HG03558 (cell line): ENCODE data around the gene BSN.
"Not testable (repeated sequence)": the region's sequence is repeated elsewhere in the genome, so short reads cannot be mapped to it uniquely, and the experiment has no call there.

Experiments
- ATAC-seq: cut with Tn5 transposase; IDR thresholded peaks from one replicate; pipeline ENCODE4 v1.9.1; 2021; ENCODE audit warnings: moderate number of reproducible peaks; ENCODE audit not compliant: unreplicated experiment; ENCODE audit errors: extremely low read depth

The BSN gene

DNA sequence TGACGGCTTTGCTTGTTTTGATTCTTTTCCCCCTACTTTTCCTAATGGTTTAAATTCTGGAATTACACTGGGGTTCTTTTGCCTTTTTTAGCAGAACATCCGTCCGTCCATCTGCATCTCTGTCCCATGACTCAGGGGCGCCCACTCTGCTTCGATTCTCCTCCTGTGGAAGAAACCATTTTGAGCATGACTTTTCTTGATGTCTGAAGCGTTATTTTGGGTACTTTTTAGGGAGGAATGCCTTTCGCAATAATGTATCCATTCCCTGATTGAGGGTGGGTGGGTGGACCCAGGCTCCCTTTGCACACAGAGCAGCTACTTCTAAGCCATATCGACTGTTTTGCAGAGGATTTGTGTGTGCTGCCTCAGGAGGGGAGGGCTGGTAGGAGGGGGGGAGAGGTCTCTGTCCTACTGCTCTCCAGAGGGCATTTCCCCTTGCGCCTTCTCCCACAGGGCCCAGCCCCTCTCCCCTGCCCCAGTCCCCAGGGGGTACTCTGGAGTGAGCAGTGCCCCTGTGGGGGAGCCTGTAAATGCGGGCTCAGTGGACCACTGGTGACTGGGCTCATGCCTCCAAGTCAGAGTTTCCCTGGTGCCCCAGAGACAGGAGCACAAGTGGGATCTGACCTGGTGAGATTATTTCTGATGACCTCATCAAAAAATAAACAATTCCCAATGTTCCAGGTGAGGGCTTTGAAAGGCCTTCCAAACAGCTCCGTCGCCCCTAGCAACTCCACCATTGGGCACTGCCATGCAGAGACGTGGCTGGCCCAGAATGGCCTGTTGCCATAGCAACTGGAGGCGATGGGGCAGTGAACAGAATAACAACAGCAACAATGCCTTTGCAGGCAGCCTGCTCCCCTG, 19.5 kb upstream of the BSN start:
- ATAC-seq: no peak

DNA sequence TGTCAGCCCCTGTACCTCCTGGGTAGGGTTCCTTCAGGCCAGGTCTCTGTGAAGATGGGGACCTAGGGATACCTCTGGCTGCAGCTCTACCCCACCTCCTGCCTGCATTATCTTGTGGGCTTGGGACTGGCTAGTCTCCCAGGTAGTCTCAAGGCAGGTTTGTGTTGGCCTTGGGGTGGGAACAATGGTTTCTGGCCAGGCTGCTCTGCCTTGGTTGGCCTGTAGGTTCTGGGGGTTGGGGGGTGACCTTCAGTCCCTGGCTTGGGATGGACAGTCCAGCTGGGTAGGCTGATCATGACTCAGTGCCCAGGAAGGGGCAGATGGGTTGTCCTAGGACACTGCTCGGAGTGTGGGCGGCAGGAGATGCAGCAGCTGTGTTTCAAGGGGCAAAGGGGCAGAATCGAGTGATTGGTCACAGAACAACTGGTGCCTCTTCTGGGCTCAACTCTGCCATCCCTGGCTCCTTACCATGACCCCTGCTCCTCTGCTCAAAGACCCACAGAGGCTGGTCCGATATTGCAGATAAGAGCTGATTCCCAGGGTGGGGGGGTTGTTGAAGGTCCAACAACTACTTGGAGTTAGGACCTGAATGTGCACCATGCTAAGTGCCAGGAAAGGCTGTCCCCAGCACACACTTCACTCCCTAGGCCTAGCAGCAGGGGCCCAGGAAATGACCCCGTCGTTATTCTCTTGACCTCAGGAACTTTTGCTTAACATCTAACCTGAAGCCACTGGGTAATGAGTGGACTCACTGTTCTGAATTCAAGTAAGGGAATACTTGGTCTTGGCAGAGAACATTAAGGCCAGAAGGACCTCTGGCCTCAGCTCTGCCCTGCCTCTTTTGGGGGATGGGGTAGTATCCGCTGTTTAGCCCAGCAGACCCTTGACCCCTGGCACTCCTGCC, 18.1 kb upstream of the BSN start:
- ATAC-seq: no peak

- no peak for ATAC-seq
These were observed 17.3 kb upstream of the BSN start for GRCh38 chr3:49536875-49537533.

DNA sequence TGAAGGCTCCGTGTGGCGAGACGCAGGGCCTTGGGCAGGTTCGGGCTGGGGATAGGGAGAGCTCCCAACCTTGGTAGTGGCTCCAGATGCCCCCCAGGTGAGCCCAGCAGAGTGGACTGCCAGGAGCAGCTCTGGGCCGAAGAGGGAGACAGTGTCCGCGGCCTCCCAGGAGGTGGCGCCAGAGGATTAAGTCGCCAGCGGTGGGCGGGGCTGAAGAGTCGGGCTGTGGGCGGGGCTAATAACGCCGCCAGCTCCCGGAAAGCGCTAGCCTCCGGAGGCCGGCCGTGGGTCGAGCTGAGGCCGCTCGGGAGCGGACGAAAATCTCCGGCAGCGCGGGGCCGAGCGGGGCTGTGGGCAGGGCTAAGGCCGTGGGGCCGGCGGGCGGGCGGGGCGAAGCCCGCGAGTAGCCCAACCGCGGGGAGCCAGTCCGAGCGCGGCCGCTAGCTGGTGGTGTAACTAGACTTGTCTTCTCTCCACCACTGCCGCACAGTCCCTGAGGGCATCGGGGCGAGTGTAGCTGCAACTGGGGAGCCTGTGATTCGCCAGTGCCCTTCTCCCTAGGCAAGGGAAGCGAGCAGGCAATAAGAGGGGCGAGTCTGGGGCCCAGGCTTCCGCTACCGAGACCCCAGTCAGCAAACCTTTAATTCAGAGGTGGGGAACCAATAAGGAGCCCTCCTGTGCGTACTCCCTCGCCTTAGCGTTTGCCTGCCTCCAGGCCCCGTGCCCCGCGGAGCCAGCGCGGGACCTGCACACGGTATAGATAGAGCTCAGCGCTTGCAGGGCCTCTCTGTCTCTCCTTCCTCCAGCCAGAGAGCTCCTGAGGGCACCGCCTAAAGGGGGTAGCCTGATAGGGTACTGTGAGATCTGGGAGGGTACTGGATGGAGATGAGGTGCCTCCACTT, 14.4 kb upstream of the BSN start:
- ATAC-seq: peak; percentile 67

GRCh38 chr3:49552087-49552486, 2.2 kb upstream of the BSN start:
- ATAC-seq: no peak

DNA sequence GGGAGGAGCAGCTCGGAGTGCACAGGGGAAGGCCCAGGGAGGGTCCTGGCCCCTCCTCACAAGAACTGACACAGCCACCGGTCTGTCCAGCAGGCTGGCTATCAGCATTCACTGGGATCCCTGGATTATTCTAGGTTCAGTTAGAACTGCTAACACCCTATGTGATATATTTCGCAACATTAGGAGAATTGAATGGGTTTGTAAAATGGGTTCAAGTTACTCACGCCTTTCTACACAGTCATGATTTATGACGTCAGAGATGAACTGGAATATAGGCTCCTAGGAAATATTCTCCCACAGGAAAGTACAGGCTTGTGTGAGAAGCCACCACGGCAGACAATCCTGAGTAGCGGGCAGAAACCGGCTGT, 969 bp upstream of the BSN start:
- ATAC-seq: no peak

- ATAC-seq: peak; percentile 33
These were observed 472 bp downstream of the BSN start for GRCh38 chr3:49554633-49555265.

DNA sequence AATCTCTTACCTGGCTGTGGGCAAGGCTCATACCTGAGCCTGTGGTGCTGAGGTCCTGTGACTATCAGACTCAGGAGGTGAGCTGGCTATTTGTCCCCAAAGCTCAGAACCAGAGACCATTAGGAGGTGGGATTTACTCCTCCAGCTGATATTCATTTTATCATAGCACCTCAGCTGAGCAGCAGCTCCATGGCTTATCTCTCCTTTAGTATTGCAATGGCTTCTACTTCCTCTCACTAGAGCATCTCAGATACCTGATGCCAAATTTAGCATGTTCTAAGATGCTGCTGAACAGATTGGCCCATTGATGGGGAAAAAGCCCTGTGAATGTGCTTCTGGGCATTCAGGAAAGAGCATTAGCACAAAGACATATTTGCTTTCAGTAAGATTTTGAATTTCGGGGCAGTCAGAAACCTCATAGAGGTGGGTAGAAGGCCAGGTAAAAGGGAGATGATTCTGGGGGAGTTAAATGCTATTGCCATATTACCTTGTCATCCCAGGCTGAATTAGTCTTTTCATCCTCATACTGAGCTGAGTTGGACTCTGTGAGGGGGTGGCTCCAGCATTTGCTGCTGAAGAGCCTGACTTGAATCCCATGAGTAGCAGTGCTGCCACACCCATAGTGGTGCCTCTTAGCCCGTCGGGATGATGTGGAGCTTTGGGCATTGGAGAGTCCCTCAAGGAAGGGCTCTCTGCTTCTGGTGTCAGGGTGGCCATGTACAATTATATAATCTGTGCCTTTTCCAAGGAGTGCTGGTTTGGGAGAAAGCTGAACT, 2.4 kb downstream of the BSN start:
- no peak for ATAC-seq

- no peak for ATAC-seq
These were observed 8.8 kb downstream of the BSN start for GRCh38 chr3:49563040-49563578.

GRCh38 chr3:49563766-49564165, 9.5 kb downstream of the BSN start:
- ATAC-seq: no peak

GRCh38 chr3:49566312-49566711, 12.0 kb downstream of the BSN start:
- no peak for ATAC-seq

GRCh38 chr3:49567406-49567805, 13.1 kb downstream of the BSN start:
- no peak for ATAC-seq

- ATAC-seq: no peak
These were observed 14.7 kb downstream of the BSN start for GRCh38 chr3:49568965-49569364.

DNA sequence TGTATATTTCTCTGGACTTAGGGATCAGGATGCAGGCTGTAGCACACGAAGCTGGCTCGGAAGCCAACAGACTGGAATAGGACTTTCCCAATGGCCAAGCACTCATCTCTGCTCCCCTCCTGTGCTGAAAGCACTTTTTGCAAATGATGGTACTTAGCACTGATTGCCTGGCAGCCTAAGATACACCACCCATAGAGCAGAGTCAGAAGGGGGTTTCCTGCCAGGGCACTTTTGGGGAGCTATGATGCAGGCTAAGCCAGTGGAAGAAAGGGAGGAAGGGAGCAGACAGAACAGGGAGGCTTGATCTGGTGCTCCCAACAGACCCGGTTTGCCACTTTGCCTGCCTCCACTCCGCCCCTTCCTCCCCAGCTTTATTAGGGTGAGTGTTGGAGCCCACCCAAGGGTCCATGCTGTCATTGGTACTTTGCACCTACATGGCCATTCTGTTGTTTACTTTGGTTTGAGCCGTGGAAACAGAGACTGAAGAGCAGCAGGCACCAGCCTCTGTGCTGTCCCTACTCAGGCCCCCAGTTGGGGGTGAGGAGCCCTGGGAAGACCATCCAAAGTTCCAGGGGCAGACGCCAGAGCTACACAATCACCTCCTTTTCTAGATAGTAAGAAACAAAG, 15.9 kb downstream of the BSN start:
- no peak for ATAC-seq

- ATAC-seq: no peak
These were observed 27.9 kb downstream of the BSN start for GRCh38 chr3:49582177-49582576.

DNA sequence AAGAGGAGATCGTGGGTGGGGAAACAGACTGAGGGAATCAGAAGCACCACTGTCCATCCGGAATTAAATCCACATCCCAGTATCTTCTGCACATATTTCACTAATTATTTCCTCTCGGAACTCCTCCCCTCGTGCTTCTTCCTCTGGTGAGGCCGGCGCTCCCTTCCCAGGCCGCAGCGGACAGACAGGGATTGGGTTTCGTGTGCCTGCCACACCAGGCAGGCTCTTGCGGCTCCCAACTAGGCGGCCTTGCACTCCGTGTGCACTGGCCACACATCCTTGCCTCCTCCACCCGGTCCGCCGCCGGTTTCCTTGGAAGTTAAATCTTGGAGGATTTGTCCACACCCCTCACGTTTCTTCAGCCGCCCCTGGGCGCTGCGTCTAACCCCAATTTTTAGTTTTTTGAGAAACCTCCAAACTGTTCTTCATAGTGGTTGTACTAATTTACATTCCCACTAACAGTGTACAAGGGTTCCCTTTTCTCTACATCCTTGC, 31.0 kb downstream of the BSN start:
- not testable (repeated sequence) for ATAC-seq

- no peak for ATAC-seq
These were observed 37.3 kb downstream of the BSN start for GRCh38 chr3:49591615-49592014.

- no peak for ATAC-seq
These were observed 38.8 kb downstream of the BSN start for GRCh38 chr3:49593041-49593440.
